HG03135 (cell line): ENCODE measurements around the gene ZSCAN23.
"Not testable (repeated sequence)": the region's sequence is repeated elsewhere in the genome, so short reads cannot be mapped to it uniquely, and the experiment has no call there.

ENCODE experiments used
- ATAC-seq: cut with Tn5 transposase; IDR thresholded peaks from one replicate; pipeline ENCODE4 v1.9.1; 2021; ENCODE audit warnings: mild to moderate bottlenecking, moderate library complexity; ENCODE audit not compliant: unreplicated experiment

ZSCAN23 gene

DNA sequence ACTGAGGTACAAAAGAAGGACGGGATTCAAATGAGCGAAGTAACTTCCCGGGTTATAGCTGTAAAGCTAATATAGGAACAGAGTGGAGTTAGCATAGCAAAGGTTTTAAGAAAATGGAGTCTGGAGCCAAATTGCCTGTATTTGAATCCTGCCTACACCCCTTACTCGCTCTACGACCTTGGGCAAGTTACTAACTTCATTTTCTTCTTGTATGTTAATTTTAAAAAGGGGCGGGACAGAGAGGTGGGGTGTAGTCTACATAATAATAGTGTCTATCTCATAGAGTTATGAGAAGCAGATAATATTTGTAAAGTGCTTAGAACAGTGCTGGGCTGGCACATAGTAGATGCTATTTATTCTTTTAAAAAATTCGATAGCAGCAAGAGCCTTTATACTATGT lies 705 bp downstream of the ZSCAN23 start:
- no peak for ATAC-seq

GRCh38 chr6:28436404-28436803 lies 6.9 kb downstream of the ZSCAN23 start:
- no peak for ATAC-seq

DNA sequence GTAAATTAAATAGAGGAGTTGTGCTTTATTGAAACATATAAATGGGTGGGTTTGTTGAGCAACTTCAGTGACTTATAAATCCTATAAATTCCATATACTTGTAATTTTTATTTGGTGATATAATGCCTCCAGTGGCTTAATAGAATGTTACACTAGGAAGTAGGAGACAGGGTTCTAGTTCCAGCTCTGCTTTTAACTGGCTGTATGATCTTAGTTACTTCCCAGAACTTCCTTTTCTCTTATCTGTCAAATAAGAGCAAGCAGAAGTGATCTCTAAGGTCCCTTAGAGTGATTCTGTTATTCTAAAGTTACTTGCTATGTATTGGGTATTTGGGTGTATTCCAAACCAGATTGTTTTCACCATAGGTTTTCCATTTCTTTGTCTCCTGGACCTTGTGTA lies 10.2 kb downstream of the ZSCAN23 start:
- no peak for ATAC-seq

DNA sequence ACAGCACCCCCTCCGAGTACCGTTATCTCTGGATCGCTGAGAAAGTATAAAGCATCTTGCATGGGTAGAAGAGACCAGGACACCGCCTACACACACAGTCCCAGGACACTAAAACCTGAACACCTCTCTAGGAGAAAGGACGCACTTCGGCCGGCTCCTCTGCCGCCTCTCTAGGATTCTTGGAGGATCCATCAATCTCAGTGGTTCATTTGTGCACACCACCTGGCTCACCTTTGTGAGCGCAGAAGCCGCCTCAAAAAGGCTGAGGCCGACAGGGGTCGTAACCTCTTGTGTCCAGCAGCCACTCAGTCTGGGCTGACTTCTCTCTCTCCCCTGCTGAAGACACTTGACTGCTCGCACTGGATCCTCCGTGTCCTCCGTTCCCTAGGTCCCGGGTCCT lies 13.5 kb downstream of the ZSCAN23 start:
- no peak for ATAC-seq

GRCh38 chr6:28425944-28426541 lies 17.2 kb downstream of the ZSCAN23 start:
- ATAC-seq: no peak

DNA sequence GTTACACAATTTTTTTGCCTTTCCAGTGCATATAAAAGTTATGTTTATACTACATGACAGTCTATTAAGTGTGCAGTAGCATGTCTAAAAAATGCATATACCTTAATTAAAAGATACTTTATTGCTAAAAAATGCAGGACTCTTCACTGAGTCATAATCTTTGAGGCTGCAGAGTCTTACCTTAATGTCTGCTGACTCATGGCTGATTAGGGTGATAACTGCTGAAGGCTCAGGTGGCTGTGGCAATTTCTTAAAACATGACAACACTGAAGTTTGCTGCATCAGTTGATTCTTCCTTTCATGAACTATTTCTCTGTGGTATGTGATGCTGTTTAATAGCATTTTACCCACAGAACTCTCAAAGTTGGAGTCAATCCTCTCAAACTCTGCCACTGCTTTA lies 19.1 kb downstream of the ZSCAN23 start:
- ATAC-seq: no peak

GRCh38 chr6:28423546-28423945 lies 19.7 kb downstream of the ZSCAN23 start:
- no peak for ATAC-seq

- ATAC-seq: no peak
These were observed 29.6 kb downstream of the ZSCAN23 start for GRCh38 chr6:28413681-28414080.

DNA sequence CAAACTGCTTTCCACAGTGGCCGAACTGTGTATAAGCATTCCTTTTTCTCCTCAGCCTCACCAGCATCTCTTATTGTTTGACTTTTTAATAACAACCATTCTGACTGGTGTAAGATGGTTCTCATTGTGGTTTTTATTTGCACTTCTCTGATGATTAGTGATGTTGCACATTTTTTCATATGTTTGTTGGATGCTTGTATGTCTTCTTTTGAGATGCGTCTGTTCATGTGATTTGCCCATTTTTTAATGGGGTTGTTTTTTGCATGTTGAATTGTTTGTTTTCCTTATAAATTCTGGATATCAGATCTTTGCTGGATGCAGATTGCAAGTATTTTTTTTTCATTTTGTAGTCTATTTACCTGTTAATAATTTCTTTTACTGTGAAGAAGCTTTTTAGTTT lies 32.5 kb downstream of the ZSCAN23 start:
- no peak for ATAC-seq

DNA sequence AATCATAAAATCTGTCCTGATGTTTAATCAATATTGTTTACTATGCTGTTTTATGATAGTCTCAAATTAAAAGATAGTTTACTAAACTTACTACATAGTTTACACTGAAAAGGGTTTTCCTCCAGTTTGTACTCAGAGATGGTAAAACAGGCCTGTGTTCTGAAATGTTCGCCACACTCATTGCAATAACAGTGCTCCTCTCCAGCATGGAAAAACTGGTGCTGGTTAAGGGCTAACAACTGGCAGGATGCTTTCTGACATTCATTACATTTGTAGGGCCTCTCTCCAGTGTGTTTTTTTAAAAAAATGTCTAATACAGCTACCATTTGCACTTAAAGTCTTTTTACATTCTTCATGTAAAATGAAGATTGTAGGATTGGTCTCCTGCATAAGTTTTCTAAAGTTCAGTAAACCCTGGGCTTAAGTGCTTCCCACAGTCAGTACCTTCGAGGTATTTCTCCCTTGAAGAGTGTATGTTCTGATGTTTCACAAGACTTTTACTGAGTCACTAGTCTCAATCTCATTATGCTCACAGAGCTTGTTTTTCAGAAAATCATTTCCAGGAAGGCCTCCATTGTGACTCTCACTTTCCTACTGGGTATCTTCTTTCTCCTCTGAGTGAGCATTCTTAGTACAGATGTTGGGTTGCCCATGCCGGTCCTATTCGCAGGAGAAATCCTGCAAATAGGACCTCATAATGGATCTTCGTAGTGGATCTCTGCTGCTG lies 35.1 kb downstream of the ZSCAN23 start:
- no peak for ATAC-seq

- ATAC-seq: no peak
These were observed 35.9 kb downstream of the ZSCAN23 start for GRCh38 chr6:28407401-28407800.

DNA sequence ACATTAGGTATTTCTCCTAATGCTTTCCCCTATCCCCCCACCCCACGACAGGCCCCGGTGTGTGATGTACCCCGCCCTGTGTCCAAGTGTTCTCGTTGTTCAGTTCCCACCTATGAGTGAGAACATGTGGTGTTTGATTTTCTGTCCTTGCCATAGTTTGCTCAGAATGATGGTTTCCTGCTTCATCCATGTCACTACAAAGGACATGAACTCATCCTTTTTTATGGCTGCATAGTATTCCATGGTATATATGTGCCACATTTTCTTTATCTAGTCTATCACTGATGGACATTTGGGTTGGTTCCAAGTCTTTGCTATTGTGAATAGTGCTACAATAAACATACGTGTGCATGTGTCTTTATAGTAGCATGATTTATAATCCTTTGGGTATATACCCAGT lies 39.4 kb downstream of the ZSCAN23 start:
- not testable (repeated sequence) for ATAC-seq

DNA sequence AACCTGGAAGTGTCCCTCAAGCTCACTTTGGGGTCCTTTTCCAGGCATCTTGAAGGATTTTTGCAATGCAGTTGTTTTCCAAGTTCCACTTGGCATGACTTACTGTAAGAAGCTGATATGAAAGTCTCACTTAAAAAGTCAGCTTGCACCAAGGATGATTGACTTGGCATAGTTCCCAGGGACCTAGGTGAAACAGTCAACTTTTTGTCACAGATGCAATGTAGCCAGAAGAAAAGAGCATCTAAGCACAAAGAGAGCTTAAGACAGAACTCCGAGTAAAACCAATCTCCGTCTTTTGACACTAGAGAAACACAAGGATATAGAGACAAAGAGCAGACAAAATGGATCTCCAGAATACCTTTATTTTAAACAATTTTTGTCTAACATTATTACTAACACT lies 41.1 kb downstream of the ZSCAN23 start:
- ATAC-seq: no peak

GRCh38 chr6:28401172-28401571 lies 42.1 kb downstream of the ZSCAN23 start:
- ATAC-seq: no peak

GRCh38 chr6:28400122-28400451 lies 43.2 kb downstream of the ZSCAN23 start:
- ATAC-seq: no peak

DNA sequence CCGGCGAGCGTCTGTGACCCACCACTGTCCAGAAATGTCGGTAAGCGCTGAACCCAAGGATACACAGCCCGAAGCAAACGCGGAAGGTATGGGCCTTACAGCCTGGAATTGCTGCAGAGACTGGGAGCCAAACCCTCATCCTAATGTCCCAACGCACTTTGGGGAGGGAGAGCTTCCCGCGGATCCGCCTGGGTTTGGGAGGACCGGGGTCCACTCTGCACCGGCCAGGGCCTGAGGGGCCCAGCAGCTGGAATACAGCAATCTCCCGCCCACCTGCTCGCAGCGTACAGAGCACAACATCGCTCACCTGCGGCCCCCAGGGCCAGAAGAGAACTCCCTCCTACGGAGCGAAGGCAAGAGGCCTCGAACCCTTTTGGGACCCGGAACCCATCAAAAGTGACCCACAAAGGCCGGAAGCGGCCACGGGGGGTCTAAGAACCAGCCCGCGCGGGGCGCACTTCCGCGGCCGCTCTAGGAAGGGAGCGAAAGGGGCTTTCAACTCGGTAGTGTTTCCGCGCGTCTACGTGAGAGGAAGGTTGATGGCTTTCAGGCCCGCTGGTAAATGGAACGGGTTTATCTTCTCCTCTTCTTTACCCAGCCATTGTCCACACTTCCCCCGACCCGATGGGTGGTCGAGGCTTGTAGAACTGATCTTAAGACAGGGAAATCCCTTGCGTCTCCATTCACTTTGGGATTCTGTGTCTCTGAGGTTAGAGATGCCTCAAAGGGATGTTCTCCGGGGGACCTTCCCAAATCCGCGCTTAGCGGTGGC lies 43.8 kb downstream of the ZSCAN23 start, which contains the start of gene ZSCAN12:
TSS of gene ZSCAN12 (minus strand) at position 398 of the 772 bp plus-strand sequence. CDS start 1,342 bp downstream, outside the sequence.
- ATAC-seq: peak; percentile 76

- ATAC-seq: no peak
These were observed 47.4 kb downstream of the ZSCAN23 start for GRCh38 chr6:28395918-28396317.

DNA sequence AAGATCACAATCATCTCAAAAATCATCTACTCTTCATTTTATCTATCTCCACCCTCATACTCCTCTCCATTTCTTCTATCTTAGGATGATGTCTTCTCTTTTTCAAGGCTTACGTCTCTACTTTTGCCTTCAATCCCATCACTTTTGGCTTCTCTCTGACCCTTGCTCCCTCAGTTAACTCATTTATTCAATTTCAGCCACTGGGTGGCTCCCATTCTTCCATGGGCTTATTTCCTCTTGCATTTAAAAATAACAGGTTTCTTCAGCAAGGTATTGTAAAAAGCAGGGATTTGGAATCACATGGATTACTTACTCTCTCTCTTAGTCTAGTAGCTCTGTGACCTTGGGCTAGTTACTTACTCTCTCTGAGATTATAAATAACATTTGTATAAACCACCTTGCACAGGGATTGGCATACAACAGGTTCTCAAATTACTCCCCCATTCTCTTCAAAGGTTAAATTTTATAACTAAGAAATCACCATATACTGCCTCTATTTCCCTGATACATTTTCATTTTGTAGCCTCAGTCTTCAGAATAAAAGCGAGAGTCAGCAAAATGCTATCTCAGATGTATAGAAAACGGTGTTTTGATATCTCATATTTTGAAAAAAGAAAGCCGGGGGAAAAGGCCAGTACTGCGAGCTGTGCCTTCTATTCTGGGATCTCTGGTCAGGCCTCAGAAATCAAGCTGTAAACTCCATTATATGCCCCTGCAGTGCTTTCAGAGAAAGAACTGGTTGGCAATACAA lies 49.2 kb downstream of the ZSCAN23 start:
- no peak for ATAC-seq

DNA sequence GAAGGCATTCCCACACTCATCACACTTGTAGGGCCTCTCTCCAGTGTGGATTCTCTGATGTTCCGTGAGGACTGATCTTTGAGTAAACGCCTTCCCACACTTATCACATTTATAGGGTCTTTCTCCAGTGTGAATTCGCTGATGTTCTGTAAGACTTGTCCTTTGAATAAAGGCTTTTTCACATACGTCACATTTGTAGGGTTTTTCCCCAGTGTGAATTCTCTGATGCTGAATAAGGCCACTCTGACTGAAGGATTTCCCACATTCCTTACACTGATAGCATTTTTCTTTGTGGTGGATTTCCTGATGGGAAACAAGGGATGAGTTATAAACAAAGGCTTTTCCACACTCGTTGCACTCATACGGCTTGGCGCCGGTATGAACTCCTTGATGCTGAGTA lies 52.6 kb downstream of the ZSCAN23 start:
- no peak for ATAC-seq

GRCh38 chr6:28384143-28384533 lies 59.2 kb downstream of the ZSCAN23 start:
- ATAC-seq: no peak
